ENCODE results near the gene RAC3.

GRCh38 chr17:82041144-82041814 lies 9.8 kb downstream of the RAC3 start:
- TF ChIP-seq, protein P1, sequence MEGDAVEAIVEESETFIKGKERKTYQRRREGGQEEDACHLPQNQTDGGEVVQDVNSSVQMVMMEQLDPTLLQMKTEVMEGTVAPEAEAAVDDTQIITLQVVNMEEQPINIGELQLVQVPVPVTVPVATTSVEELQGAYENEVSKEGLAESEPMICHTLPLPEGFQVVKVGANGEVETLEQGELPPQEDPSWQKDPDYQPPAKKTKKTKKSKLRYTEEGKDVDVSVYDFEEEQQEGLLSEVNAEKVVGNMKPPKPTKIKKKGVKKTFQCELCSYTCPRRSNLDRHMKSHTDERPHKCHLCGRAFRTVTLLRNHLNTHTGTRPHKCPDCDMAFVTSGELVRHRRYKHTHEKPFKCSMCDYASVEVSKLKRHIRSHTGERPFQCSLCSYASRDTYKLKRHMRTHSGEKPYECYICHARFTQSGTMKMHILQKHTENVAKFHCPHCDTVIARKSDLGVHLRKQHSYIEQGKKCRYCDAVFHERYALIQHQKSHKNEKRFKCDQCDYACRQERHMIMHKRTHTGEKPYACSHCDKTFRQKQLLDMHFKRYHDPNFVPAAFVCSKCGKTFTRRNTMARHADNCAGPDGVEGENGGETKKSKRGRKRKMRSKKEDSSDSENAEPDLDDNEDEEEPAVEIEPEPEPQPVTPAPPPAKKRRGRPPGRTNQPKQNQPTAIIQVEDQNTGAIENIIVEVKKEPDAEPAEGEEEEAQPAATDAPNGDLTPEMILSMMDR (conservative IDR thresholded peaks at IDR 0.05 in 1 of 2, IDR thresholded peaks at IDR 0.05 in 1 of 2; ENCODE audit: extremely low read depth in 1 of 2, insufficient read depth in 1 of 2, low read depth in 1 of 2, low read length in 2 of 2): no peak
- TF ChIP-seq EZH2 (IDR thresholded peaks at IDR 0.05; ENCODE audit: borderline replicate concordance, low read length): no peak

Measured in mammary epithelial cell (primary cell).